Fibroblast of skin of scalp (primary cell): ENCODE data around the gene ARHGAP26.

Source experiments
- DNase-seq: peaks from one replicate; pipeline ENCODE4 v3.0.0-alpha.2; 2013

Gene ARHGAP26

DNA sequence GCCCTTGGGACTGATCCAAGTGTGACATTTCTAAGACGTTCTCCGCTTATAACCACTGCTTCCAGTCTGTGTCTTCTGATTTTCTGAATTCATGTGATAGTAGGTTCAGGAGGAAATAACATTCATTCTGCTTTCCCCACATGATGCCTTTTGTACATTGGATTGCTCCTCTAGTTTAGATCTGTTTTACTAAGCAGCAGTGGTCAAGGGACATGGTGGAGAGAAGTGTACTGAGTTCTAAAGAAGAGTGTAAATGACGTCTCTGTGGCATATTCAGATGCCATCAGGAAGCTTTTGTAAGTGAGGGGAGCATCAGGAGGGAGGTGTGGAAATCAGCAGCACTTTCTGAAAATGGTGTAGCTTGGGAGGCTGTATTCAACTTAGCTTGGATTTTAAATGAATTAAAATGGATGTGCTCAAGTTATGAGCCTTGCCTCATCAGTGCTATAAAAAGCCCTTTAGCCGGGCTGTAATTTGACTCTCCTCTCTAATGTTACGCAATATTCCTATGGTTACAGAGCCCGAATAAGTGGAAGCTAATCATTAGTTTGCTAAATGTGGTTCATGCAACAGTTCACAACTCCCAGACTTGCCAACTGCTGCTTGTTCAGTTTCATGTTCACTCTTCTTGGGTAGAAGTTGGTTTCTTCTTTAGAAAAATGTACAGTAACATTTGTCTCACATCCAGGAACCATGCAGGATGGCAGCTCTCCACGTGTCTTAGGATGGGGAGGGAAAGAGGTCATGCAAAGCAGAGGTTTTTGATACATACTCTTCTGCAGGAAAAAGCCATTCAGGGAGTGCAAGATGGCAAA is 281.3 kb downstream of the ARHGAP26 start:
- peak; percentile 85 for DNase-seq

DNA sequence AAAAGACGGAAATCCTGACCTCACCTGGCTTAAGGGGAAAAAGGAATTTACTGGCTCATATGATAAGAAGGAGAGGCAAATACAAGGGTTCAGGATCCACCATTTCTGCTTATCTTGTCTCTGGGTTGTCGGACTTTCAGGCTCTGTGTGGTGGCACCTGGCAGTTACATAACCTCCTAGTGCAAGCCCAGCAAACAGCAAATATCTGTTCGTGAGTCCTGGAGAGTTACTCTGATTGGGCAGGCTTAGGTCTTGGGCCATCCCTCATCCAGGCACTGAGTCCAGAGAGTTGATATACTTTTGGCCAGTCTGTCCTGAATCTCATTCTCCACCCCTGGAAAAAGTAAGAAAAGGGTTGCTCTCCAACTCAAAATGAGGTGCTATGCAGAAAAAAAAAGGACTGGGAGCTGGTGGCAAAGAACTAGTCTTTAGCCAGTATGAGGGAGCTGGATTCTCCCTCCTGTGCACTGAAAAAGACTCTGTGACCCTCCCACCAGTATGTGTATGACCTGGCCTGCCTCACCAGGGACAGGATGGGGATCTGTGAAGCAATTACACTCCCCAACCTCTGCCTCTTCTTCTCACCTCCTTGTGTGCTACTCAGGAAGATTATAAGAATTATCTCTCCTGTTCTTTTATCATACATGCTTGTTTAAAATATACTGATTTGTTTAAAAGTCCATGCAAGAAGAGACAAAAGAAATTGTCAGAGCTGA is 282.9 kb downstream of the ARHGAP26 start:
- DNase-seq = no peak

DNA sequence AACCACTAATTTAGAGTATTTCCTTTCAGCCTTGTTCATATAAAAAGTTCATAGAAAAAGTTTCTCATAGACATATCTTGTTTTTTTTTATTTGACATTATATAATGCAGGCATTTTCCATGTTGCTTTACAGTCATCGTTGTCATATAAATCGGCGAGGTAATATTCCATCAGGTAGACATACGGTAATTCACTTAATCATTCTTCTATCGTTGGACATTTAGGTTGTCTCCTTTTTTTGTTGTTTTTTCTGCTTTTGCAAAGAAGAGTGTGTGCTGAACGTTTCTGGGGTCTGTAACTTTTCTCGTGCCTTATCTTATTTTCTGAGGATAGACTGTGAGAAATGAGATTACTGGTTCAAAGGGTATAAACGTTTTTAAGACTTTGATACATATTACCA is 283.6 kb downstream of the ARHGAP26 start:
- no peak for DNase-seq

DNA sequence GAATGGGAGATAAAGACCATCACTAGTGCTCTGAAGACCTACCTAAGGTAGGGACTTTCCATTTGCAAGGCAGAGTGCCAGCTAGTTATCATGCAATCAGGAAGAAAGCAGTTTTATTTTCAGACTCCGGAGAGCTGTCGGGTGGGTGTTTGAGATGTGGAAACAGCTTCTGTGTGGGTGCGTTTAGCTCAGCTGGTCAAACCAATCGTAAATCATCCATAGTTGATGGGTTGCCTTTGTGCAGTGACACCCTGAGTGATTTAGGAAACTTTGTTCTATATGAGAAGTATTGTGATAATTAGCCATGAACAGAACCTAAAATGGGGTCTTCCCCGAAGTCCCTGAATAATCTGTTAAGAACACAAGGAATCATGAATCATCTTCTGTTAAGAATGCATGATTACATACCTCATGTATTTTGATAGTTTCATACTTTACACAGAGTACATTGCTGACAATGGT is 284.3 kb downstream of the ARHGAP26 start:
- peak; percentile 46 for DNase-seq

DNA sequence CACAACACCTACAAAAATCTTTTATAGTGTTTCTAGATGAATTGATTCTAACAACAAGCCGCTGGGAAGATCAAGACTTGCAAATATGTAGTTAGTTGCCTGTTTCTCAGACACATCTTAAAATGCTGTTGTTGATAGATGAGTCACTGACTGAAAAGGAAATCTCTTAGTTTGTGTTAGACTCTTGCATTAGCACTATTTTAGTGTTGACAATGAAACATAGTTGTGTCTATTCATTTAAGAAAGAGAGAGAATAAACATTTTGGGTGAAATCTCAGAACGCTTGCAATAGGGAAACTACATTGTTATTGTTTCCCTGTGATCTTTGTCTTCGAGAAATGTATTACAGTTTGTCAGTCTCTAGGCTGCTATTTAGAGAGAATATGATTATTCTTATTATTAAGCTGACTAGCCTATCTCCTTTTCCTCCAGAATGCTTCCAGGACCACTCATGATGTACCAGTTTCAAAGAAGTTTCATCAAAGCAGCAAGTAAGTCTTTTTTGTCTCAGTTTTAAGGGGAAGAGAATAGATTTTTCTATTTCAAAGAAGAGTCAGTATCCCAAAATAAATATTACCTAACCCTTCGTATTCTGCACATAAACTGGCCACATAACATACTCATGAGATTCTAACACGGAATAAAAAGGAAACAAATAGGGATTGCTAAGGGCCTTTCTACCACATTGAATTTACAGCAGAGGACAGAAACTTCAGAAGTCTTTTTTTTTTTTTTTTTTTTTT is 285.6 kb downstream of the ARHGAP26 start:
- peak; percentile 45 for DNase-seq

DNA sequence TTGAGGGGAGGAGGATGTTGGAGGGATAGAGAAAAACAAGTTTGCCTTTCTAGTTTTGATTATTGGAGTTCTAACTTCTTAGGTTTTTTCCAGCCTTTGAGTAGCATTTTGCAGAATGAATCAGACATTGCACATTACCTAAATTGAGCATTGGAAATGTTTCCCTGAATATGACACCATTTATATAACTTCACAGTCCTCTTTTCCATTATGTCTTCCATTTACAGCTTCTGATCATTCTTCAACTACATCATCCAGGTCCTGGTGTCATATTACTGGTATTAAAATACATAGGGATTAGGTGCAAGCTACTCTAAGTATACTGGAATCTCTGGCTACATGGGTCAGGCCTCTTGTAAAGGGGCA is 286.1 kb downstream of the ARHGAP26 start:
- DNase-seq = no peak

DNA sequence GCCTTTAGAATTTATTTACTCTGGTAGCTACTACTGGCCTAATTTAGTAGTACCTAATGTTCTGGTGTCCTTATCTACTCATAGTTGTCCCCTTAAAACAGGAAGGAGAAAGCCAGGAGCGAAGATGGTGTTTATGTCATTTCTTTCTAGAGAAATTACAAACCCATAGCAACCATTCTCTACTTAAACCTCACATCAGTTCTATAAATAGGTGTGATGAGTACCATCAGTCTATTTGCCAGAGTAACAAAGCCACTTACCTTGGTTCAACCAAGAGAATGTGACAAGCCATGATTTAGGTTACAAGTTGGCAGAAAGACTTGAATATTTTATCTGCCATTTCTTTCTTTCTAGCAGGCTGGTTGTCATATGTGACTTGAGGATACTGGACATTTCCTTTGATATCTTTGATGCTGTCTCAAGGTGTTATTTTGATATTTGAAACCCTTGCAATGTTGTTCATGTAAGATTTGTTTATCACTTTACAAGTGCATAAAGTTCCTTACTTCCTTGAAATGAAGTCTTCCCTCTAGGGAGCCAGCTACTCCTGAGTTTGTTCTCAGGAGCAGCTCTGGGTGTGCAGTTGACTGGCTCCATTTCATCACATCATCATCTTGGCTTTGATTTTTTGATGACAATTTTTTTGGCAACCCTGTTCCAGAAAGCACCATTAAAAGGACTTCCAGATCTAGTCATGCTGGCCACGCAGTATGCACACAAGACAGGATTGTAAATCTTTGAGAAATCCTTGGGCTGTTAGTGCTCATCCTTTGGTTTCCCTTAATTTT is 286.8 kb downstream of the ARHGAP26 start:
- no peak for DNase-seq

DNA sequence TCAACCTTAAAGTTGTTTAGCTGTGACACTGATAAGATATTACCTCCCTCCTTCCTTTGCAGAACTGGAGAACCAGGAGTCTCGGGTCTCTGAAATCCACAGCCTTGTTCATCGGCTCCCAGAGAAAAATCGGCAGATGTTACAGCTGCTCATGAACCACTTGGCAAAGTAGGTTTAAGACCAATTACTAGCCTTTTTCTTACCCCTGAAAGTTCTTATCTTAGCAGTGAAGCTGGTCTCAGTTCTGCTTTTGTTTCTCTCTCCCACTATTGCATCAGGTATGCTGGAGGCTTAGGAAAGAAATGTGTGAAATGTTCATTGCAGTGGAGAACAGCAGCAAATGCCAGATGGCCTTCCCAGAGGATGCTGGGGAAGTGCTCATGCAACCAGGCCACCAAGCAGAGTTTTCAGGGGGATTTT is 287.4 kb downstream of the ARHGAP26 start:
- peak; percentile 33 for DNase-seq

DNA sequence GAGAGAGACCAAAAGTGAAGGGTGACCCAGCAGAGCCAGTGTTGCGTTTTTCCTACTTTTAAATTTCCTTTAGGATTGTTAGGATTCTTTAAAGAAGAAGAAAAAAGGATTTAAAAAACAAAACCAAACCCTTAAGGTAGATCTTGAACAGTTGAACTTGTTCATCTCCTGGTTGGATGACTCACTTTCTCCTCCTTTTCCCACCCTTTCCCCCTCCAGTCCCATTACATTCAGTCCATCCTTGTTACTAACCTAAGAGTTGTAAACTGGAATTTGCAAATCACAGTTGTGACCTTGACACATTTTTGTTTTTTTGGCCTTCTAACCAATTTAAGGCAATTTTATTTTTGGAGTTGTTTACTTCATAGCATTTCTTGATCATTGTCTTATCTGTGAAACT is 289.2 kb downstream of the ARHGAP26 start:
- DNase-seq = no peak

DNA sequence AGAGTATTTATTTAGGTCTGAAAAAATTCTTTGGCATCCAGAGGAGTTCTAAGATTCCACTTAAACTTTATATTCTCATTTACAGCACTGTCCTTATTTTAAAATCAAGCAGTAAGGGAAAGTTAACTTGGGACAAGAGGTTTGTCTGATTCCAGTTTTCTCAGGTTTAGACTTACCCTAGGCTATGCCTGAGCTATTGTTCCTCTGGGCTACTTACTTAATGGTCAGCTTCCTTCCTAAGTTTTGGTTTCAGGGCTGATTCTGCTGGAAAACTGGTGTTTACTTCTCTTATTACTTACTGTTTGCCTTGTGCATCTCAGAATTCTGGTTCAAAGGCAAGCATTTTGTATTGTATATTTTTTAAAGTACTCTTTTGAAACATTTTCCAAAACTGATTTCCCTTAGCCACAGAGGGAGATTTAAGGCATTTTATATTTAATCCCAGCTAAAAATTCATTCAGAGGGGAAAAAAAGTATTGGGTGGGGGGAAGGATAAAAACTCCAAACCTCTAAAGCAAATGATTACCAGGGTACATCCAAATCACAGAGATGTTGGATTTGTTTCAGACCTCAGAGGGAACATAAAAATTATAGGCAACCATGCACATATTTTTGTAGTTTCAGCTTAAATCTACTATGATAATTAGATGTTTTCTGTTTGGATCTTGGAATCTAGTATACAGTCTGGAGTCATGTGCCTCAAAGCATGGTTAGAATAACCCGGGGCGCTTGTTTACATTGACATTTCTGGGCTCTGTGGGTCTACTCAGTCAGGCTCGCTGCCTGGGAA is 290.0 kb downstream of the ARHGAP26 start:
- no peak for DNase-seq

DNA sequence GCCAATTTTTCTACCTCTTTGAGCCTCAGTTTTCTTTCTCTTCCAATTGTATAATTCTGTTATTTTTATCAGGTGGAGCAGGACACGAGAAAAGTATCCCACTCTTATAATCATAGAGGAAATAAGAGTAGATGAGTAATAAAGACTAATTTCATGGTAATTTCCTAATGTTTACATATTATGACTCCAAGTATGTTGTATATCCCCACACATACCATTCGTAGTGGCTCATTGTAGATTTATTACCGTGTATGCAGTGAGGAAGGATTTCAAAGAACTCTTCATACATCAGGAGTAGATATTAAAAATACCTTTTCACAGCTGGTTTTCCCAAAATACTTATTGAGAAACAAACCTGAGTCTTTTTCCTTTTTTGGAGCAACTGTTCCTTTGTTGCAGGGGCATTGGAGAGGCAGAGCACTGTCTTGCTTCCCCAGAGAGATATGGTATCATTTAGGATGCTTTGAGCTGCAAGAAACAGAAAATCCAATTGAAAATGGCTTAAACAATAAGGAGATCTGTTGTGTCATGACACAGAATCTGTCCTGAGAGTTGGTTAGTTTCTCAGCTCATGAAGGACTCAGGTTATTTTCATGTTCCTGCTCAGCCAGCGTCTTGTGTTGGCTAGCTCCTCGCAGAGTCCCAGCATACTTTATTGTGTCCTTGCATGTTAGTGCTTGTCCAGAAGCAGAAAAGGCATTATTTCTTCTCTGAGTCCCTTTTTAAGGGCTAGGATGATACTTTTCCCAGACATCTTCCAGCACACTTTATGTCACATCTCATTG is 291.2 kb downstream of the ARHGAP26 start:
- peak; percentile 66 for DNase-seq

DNA sequence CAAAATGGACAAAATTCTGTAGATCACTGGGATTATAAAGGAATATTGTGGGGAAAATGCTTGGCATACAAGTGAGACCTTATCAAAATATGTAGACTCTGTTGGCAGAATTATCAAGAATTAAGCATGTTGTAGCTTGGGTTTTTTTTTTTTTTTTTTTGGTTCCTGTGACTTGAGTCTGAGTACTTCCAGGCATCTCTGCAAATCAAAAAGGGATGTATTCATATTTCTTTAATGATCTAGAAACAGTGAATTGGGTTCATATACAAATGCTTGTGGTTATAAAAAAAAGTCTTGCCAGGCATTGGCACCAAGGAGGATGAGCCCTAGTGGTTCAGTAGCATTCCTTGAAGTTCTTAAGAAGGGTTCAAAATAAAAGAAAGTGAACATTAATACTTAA is 292.2 kb downstream of the ARHGAP26 start:
- DNase-seq = peak; percentile 40

DNA sequence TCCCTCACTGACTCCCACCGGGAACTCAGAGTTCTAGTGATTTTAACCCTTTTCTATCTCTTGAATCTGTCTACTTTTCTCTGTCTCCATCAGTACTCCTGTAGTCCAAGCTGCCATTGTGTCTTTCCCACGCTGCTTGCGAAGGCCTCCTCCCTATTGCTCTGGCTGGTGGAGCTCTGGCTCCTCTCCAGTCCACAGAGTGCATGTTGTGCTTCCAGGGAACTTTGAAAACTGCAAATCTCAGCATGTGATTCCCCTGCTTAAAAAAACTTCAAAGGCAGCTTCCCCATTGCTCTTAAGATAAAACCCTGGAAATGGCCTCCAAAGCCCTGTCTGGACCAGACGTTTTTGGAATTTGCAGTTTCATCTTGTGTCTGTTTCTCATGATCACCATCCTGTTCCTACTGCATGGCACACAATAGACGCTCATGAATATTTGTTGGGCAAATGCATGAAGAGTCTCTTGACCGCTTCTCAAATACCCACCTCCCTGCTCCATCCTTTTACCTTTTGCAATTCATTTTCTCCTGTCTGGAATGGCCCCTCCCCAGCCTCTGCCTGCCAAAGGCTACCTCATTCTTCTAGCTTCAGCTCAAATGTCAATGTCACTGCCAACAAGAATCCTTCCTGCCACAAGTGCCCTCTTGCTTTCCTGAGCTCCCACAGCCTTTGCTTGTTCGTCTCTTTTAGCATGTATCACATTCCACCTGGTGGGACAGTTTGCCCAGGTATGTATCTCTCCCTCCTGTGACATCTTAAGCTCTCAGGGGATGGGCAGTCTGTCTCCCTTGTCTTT is 293.2 kb downstream of the ARHGAP26 start:
- DNase-seq = peak; percentile 60

DNA sequence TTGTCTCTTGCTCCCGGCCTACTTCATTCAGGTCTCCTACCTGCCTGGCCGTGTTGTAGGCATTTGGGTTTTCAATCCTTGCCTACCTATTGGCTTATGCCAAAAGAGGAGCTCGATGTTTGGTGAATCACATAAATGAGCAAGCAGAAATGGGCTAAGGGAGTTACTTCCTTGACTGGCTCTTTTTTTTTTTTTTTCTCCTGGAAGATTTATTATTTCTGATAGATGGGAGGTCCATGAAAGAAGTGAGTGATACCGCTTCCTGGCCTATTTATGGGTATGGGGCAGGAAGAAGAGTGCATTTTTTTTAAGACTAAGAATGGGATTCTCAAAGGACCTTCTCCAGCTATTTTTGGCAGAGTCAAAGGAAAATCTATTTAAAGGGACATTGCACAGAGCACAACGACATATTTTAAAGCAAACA is 294.1 kb downstream of the ARHGAP26 start:
- peak; percentile 86 for DNase-seq

DNA sequence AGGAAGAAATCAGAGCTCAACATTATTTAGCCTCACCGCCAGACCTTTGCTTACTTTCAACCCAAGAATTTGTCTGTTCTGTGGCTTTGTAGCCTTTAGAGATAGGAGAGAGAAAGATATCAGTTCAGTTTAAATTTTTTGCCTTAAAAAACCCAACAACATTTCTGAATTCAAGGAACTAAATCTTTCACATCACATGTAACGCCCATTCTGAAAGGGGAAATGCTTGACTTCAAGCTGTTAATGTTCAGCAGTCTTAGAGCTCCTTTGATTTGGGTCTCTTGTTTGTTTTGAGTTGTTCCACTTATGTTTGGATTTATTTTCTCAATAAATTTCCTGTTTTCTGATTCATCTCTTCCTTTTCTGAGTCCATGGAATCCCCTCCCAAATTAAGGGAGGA is 294.5 kb downstream of the ARHGAP26 start:
- DNase-seq = no peak

DNA sequence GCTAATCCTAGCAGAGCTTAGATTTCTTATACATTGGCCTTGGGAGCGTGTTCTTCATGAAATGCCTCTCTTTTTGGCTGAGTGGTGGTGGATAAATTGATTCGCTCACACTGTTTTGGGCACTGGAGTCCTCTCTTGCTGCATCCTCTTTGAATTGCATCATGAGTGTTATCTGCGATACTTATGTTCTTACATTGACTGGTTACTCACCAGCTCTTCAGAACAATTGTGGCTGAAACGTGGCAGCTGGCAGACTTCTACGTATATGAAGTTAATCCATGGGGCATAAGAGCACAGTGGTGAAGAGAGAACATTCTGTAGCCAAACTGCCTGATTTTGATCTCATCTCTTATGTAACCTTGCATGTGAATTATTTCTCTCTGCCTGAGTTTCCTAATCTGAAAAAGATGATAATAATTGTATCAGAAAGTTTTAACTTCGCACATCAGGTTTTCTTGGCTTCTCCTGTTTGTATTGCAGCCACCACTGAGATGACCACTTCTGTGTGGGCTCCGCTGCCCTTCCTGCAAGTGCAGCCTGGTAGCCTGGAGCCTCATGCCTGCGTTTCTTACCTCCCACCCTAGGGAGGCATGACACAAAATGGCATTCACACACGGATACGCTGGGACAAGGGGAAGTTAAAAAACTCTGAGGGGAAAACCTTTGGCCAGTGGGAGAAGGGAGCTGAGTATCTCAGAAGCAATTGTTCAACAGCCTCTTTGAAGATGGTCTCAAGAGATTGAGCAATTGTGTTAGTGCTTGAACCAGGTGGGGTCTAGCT is 295.2 kb downstream of the ARHGAP26 start:
- DNase-seq = peak; percentile 44

DNA sequence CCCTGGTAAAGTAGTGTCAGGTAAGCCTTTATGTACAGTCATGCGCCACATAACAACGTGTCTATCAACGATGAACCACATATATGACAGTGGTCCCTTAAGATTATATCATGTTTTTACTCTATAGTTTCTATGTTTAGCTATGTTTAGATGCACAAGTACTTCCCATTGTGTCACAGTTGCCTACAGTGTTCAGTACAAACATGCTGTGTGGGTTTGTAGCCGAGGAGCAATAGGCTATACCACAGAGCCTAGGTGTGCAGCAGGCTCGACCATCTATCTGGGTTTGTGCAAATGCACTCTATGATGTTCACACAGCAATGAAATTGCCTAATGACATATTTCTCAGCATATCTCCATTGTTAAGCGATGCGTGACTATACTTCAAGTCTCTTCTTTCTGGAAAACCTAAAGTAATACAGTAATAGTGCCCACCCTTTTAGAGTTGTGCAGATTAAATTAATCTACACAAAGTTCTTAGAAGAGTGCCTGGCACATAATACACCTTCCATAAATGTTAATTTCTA is 295.9 kb downstream of the ARHGAP26 start:
- no peak for DNase-seq

DNA sequence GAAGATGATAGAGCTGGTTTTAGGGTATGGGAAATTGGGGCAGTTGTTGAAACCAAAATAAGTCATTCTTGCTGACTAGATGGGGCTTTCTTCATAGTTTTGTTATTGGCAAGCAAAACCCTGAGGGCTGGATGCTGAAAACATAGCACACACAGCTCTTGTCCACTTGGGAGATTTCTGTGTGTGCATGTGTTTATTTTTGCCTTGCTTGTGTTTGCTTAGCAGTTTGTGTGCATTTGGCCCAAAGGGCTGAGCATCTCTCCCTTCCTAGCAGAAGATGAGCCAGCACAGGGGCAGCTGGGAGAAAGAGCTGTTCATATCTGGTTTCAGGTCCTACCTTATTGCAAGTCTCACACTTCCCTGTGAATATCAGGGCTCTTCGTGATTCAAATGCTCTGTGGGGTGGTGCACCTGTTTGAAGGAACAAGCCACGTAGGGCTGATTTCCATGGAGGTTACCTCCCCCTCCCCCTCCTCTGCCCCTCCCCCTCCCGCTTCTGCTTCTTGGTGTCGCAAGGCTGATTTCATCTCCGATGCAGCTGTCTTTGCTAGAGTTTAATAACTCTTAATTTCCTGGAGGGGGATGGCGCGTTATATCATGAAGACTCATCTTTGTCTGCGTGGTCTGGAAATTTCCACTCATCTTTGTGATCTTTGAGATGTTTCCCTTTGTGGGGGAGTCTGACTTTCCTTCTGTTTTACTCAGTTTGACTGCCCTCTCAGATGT is 296.5 kb downstream of the ARHGAP26 start:
- DNase-seq = peak; percentile 25
